ENCODE measurements around the gene ANGPTL8.
A peak's percentile ranks its signal among the peaks of the same experiment; 100 is the strongest.

ANGPTL8 gene

DNA sequence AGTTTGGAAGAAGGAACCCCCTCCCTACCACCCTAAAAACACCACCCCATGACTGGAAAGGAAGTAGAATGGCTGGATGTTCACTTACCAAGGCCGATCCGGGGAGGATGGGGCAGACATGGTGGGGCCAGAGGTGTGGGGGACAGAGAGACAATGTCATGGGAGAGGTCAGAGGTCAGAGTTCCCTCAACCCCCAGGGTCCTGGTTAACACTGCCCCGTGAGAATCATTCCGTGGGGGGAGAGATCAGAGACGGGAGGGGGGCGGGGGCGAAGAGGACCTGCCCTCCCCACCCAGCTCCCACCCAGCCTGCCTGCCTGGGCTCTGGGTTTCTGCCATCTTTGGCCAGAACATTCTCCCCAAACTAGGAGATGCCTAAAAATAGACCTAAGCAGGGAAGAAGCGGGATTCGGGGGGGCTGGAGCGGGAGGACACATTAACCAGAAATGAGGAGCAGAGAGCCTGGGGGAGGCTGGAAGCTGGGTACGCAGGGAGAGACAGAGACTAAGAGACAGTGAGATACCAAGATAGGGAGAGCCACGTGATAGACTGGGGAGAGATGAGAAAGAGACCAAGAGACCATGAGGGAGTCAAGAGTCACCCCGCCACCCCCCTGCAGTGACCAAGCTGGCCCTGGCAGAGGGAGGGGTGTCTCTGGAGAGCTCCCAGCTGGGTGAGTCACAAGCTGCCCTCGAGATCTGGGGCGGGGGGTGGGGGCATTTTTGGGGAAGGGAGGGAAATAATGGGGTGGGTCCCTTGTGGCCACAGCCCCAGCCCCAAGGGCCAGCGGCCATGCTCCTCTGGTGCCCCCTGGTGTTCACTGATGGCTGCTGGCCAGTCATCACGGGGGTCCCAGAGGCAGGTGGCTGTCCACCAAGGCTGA is 36.0 kb upstream of the ANGPTL8 start:
- DNase-seq (ENCODE audit: low read depth), result peak; percentile 26

DNA sequence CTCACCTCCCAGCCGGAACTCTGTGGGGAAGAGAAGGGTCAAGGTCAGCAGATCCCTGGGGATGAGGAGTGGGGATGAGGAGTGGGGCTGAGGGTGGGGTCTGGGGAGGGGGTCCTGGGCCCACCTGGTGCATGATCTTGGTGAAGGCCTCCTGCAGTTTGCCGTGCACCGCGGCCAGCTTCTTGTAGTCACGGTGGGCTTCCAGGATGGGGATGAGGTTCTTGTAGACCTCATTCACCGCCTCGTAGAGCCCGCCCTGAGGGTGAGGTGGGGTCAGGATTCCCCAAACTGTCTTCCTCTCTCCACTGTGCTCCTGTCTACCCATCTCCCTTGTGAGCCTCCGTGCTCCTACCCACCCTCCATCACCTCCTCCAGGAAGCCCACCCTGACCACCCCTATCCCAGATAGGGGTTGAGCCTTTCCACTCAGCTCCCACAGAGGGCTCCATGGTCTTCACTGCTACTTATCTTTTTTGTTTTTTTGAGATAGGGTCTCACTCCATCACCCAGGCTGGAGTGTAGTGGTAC is 35.3 kb upstream of the ANGPTL8 start:
- DNase-seq (ENCODE audit: low read depth), result no peak

DNA sequence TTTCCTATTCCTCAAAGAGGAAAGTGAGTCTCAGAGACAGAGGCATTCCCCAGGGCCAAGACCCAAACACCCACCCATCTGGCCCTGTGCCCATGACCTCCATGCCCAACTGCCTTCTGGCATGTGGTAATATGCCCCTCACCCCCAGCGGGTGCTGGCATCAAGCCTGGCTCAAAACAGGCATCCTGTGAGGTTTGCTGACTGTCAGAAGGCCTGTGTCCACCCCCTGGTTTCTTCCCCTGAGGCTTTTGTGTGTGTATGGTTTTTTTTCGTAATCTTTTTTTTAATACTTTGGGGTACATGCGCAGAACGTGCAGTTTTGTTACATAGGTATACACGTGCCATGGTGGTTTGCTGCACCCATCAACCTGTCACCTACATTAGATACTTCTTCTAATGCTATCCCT is 34.5 kb upstream of the ANGPTL8 start:
- DNase-seq (ENCODE audit: low read depth), result no peak

DNA sequence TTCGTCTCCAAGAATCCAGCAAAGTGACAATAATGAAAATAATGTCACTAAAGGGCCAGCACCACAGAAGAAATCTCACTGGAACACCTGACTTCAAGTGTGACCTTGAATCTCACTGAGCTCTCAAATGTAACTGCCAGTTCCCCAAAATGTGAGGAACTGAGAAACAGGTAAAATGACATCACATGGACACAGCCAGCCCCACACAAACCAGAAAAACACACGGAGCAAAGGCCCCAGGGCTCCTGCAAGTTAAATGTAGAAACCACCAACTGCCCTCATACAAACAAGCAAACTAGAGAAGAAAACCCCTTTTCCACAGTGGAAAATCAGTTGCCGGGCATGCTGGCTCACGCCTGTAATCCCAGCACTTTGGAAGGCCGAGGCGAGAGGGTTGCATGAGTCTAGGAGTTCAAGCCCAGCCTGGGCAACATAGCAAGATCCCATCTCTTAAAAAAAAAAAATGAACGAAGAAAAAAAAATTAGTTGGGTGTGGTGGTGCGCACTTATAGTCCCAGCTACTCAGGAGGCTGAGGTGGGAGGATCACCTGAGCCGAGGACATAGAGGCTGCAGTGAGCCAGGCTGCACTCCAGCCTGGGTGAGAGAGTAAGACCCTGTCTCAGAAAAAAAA is 33.4 kb upstream of the ANGPTL8 start:
- no peak for DNase-seq (ENCODE audit: low read depth)

DNA sequence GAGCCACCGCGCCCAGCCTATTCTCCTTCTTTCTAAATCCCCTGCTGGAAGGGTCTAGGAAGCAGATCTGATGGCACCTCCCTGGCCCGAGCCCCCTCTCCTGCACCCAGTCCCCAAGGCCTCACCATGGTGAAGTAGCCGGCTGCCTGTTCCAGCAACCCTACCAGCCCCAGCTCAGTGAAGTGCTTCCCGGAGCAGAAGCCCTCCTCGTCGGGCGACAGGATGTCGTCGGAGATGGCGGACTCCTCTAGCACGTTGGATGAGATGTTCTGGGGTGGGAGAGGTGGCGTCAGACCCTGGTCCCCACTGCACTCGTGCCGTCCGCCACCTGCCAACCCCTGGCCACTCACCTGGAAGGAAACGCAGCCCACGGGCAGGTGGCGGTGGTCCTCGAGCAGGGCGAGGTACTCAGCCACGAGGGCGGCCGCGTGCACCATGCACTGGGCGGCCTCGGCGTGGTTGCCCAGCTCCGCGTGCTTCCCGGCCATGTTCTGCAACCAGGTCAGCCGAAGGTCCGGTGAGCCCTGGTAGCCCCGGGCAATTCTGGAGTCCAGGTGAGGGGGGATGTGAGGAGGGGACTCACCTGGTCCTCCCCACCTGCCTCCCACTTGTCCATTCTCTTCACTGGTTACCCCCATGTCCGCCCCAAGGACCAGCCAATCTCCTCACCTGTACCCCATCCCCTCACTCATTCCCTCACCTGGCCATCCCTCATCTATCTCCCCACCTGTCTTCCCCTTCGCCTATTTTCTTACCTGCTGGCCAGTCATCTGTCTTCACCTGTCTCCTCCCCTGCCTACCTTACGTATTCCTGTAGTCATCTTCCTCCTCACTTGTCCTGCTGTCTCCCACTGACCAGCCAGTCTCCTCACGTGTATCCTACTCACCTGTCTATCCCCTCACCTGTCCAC is 30.6 kb upstream of the ANGPTL8 start:
- no peak for DNase-seq (ENCODE audit: low read depth)

DNA sequence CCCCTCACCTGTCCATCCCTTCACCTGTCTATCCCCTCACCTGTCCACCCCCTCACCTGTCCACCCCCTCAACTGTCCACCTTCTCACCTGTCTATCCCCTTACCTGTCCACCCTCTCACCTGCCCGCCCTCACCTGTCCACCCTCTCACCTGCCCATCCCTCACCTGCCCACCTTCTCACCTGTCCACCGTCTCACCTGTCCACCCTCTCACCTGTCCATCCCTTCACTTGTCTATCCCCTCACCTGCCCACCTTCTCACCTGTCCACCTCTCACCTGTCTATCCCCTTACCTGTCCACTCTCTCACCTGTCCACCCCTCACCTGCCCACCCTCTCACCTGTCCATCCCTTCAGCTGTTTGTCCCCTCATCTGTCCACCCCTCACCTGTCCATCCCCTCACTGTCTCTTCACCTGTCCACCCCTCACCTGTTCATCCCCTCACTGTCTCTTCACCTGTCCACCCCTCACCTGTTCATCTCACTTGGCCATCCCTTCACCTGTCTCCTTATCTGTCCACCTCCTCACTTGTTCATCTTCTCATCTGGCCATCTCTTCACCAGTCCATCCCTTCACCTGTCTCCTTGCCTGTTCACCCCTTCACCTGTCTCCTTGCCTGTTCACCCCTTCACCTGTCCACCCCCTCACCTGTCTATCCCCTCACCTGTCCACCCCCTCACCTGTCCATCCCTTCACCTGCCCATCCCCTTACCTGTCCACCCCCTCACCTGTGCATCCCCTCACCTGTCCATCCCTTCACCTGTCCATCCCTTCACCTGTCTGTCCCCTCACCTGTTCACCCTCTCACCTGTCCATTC is 29.4 kb upstream of the ANGPTL8 start:
- DNase-seq (ENCODE audit: low read depth), result no peak

DNA sequence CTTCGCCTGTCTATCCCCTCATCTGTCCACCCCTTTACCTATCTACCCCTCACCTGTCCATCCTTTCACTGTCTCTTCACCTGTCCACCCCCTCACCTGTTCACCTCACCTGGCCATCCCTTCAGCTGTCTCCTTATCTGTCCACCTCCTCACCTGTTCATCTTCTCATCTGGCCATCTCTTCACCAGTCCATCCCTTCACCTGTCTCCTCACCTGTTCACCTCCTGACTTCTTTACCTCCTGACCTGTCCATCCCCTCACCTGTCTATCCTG is 28.8 kb upstream of the ANGPTL8 start:
- no peak for DNase-seq (ENCODE audit: low read depth)

DNA sequence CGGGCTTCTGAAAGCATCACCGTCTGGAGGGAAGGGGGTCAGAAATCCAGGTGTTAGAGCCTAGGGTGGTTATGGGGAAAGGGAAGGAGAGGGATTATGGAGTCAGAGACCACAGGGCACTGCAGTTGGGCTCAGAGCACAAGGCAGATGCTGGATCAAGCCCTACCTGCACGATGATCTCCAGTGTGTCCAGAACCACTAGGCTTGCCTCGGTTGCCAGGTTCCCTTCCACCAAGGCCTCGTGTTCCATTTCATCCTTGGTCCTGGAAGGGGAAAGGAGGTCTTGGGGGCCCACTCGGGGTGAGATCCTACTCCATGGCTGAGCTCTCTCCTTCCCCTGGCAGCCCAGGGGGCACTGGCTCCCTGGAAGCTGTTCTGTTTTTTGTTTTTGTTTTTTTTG is 25.0 kb upstream of the ANGPTL8 start:
- no peak for DNase-seq (ENCODE audit: low read depth)

DNA sequence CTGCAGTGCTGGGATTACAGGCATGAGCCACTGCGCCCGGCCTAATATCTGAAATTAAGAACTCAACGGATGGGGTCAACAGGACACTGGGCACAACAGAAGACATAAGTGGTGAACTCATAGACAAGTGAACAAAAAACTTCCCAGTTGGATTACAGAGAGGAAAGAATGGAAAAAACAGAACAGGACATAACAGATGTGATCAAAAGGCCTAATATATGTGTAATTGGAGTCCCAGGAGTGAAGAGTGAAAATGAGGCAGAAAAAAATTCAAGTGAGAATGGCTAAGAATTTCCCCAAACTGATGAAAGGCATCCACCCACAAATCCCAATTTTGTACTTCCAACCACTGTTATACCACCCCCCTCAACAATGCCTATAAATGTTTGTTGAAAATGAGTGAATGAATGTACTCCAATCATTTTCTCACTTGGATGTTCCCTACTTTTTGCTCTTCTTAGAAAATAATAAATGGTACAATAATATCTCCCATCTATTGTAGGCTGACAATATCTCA is 18.3 kb upstream of the ANGPTL8 start:
- no peak for DNase-seq (ENCODE audit: low read depth)

DNA sequence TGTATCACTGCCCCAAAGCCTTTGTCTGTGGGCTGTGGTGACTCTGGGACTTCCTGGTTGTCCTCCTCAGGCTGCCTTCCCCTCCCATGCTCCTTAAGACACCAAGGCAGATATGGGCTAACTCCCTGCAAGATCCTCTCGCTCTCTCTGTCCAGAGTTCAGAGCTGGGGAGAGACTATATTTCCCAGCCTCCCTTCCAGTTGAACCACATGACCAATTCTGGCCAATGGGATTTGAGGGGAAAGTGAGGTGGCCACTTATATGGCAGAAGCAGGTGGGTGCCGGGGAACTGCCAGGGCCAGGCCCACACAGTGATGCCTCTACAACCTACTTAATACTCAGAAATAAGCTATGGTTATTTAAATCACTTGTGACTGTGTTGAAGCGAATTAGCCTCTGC is 16.2 kb upstream of the ANGPTL8 start:
- DNase-seq (ENCODE audit: low read depth), result no peak

DNA sequence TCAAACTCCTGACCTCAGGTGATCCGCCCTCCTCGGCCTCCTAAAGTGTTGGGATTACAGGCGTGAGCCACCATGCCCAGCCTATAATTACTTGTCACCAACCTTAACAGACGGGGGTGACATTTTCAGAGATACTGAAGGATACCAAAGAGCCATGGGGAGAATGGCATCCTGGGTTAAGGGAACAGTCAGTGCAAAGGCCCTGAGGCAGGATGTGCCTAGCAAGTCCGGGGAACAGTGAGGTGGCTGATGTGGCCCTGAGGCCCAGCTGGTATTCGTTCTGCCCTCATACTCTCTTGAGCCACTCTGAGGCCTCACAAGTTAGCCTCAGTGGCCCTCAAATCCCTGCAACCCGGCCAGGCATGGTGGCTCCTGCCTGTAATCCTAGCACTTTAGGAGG is 15.0 kb upstream of the ANGPTL8 start:
- DNase-seq (ENCODE audit: low read depth), result no peak

DNA sequence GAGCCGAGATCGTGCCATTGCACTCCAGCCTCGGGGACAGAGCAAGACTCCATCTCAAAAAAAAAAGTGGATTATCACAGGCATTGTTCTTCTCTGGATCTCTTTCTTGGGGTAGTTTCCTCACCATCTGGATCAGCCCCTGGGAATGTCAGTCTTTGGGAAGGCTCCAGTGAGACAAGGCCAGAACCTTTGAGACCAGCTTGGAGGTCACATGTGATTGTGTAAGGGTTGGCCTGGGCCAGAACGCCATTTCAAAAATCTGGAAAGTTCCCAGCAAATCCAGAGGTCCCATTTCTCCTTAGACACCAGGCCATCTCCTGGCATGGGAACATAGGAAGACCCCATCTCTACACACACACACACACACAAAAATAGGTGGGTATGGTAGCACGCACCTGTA is 14.2 kb upstream of the ANGPTL8 start:
- no peak for DNase-seq (ENCODE audit: low read depth)

DNA sequence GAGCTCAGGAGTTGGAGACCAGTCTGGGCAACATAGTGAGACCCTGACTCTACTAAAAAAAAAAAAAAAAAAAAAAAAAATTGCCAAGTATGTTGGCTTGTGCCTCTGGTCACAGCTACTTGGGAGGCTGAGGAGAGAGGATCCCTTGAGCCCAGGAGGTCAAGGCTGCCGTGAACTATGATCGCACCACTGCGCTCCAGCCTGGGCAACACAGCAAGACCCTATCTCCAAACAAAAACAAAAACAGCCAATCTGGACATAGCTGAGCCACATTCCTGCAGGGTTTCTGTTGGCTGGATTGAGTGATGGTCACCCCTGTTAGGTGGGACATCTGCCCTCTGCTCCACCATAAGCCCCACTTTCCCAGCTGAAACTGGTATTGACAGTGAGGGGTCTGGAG is 13.6 kb upstream of the ANGPTL8 start:
- DNase-seq (ENCODE audit: low read depth), result no peak

DNA sequence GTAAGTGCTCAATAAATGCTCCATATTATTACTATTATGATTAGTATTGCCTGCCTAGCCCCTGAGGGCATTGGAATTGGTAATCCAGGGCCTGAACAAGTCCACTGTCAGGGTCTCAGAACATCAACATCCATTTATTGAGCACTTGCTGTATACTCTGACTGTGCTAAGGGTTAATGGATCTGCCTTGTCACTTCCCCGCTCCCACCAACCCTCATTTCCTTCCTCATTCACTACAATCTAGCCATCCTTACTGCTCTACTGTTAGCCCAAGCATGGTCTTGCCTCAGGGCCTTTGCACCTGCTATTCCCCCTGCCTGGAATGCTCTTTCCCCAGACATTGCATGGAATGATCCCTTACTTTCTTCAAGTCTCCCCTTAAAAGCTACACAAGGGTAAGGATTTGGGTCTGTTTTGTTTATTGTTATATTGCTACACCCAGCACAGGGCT is 12.7 kb upstream of the ANGPTL8 start:
- no peak for DNase-seq (ENCODE audit: low read depth)

DNA sequence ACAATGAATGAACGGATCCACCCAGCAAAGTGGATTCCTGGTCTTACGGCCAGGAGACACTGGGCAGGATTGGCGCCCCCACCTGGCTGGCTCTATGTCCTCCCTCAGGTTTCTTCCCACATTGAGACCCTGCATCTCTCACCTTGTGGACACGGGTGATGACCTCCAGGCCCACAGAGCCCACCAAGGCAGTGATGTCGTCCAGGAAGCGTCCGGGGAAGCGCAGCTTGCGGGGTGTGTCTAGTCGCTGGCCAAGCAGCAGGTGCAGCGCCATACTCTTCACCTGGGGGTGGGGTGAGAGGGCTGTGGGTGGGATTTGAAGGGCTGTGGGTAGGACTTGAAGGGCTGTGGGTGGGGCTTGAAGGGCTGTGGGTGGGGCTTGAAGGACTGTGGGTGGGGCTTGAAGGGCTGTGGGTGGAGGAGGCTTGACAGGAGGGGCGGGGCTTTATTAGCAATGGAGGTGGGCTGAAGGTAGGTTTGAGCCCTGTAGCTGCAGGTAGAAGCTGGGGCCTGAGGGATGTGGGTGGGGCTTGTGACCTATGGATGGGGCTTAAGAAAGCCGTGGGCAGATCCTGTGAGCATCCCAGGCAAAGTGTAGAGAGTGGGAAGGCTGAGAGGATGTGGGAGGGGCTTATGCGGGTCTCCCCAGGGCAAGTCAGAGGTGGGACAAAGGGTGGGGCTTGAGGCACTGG is 12.1 kb upstream of the ANGPTL8 start:
- DNase-seq (ENCODE audit: low read depth), result no peak

DNA sequence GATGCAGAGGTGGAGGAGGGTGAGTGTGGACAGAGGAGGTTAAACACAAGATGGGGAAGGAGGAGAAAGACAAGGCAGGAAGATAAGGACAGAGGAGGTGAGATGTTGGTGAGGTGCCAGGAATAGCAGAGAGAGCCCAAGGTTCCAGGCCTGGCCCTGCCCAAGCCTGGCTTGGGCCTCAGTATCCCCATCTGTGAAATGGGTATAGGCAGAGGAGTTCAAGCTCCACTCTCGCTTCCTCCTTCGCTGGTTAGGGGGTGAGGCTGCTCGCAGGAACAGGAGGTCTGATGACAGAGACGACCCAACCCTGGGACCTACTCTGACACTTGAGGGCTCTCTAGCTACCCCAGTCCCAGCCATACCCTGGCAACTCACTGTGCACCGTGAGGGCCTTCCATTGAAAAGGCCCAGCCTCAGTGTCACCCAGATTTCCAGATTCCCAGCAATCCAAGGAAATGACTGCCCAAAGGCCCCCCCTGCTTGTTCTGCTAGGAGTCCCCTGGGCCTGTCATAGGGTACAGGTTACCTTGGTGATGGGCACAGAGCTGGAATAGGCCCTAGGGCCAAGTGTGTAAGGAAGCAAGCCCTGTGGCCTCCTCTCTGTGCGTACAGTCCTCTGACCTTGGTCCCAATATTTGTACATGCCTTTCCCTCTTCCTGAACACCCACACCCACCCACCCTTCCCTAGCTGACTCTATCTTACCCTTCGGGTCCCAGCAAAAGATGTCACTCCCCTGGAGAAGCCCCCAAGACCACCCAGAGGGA is 8.6 kb upstream of the ANGPTL8 start:
- no peak for DNase-seq (ENCODE audit: low read depth)

DNA sequence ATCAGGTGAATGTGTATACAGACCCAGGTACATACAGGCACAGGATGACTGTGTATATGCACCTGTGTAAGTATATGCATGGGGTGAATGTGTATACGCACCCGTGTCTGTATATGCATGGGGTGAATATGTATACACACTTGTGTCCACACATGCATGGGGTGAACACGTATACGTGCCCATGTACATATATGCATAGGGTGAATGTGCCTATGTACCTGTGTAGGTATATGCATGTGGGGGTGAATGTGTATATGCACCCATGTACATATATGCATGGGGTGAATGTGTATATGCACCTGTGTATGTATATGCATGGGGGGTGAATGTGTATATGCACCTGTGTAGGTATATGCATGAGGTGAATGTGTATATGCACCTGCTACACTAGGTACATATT is 6.9 kb upstream of the ANGPTL8 start:
- no peak for DNase-seq (ENCODE audit: low read depth)

DNA sequence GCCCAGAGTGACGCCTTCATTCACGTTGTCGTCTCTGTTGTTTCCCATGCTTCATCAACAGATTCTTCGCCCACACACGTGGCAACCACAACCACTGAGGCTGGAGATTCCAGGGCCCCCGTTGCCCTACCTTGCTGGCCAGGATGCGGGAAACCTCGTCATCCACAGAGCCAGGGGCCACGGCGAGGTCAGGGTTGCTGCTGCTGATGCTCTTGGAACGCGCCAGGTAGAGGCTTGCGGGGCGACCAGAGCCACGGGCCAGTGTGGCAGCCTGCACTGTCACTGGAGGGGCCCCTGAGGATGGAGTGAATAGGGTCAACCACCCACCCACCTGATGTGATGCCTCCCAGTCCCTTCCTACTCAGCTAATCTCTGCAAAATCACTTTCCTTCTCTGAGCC is 6.3 kb upstream of the ANGPTL8 start:
- no peak for DNase-seq (ENCODE audit: low read depth)

DNA sequence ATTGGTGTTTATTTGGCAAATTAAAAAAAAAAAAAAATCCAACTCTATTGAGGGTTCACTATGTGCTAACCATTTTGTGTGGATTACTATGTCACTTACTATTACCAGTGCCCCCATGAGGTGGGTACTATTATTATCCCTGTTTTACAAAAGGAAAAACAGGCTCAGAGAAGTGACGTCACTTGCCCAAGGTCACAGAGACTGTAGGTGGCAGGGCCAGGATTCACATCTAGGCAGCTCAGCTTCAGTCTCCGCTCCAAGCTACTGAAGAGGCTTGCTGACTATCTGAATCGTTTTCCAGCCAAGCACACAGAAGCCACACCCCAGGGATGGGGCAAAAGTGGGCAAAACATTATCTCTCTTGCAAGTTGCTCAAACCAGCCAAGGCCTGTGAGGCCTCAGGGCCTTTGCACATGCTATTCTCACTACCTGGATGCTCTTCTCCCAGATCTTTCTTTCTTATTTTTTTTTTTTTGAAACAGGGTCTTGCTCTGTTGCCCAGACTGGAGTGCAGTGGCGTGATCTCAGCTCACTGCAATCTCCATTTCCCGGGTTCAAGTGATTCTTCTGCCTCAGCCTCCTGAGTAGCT is 4.8 kb upstream of the ANGPTL8 start:
- no peak for DNase-seq (ENCODE audit: low read depth)

All from activated T-cell treated with anti-CD3 and anti-CD28 coated beads for 48 hours (primary cell).